GM10248 (cell line): Measurements from ENCODE around the gene CGB8.
A peak's percentile ranks its signal among the peaks of the same experiment; 100 is the strongest.

Experiments
- CTCF ChIA-PET: fragments of 300-600 bp; sonication (Branson Sonifier 250); formaldehyde crosslinking; extraction: SDS; loops from one replicate; lab custom pipeline; 2021; ENCODE audit warnings: antibody characterized with exemption; lab: Yijun Ruan, JAX
- POLR2A ChIA-PET: fragments of 350-650 bp; sonication (Branson Sonifier 250); formaldehyde crosslinking; extraction: SDS; loops from one replicate; lab custom pipeline; 2020; ENCODE audit warnings: antibody characterized with exemption; lab: Yijun Ruan, JAX
- DNase-seq: peaks from one replicate; pipeline ENCODE4 v3.0.0; 2012; ENCODE audit errors: extremely low spot score
- CTCF ChIP-seq: IDR thresholded peaks from 2 replicates; pipeline ENCODE4 v1.5.1; 2012; ENCODE audit warnings: mild to moderate bottlenecking, low read depth; ENCODE audit errors: extremely low read depth, missing control alignments, control extremely low read depth

Gene CGB8

DNA sequence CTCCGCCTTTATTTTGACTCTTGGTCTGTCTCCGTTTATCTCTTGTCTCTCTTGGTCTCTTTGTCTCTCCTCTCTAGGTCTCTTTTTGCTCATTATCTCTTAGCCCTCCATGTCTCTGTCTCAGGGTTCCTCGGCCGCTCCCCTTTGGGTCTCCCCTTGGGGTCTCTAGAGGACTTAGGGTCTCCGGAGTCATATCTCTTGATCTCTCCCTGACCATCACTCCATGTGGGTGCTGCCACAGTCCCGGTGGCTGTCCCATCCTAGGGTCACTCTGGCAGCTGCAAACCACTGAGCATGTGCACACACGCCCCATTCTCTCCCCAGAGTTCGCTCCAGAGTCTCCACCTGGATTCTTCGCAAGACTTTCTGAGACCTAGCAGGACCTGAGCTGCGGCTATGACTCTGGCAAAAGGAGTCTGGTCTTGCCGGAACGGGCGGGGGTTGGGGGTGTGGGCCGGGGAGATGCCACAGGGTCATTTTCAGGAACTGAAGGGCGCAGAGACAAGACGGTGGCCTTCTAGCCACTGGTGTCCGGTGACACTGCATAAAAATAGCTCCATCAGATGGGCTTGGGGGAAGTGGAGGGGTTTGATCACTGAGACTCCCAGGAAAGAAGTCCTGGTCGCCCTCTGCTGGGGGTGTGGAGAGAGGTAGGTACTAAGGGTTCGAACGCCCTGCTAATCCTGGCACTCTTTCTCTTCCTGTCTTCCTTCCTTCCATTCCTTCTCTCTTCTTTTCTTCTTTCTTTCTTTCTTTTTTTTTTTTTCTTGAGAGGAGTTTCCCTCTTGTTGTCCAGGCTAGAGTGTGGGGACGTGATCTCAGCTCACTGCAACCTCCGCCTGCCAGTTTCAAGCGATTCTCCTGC, 24.8 kb upstream of the CGB8 start:
- peak; percentile 12 for TF ChIP-seq CTCF
- DNase-seq: no peak
- ChIA-PET POLR2A (no interaction called here), CTCF (interaction anchor here (0.8 to 3.1 kb wide), 10 partner anchors 8 to 286 kb away, joined by 3 to 11 read pairs (median 3); no protein-coding TSS in a partner anchor)

DNA sequence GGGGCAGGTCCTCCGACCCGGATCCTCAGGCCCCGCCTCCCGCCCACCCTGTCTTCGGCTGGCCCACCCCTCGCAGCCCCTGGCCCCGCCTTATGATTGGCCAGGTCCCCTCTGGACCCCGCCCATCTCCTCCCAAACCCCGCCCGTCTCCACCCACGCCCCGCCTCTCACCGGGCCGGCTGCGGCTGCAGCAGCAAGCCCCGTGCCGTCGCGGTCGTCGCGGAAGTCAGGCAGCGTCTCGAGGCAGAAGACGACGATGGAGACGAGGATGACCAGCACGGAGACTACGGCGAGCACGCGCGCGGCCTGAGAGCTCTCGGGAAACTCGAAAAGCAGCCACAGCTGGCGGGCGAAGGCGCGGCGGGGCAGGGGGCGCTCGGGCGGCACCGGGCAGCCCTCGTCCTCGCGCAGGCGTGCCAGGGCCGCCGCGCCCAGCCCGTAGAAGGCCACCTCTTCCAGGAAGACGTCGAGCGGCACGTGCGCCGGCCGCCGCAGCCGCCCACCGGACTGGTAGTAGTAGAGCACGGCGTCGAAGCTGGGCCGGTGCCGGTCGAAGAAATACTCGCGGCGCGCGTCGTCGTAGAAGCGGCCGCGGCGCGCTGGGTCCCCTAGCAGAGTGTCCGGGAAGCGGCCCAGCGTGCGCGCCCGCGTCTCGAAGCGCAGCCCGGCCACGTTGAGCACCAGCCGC, 23.1 kb upstream of the CGB8 start:
- DNase-seq: no peak
- TF ChIP-seq CTCF: no peak
- ChIA-PET CTCF (interaction anchor here (1.6 to 3.0 kb wide), 2 partner anchors 12 to 74 kb away, joined by 4 to 13 read pairs; no protein-coding TSS in a partner anchor), POLR2A (no interaction called here)

GRCh38 chr19:49070416-49070815, 21.5 kb upstream of the CGB8 start:
- no peak for DNase-seq
- no peak for TF ChIP-seq CTCF
- CTCF ChIA-PET: interaction anchor here (1.2 to 3.9 kb wide), 6 partner anchors 10 to 275 kb away, joined by 3 to 13 read pairs (median 4); no protein-coding TSS in a partner anchor
- POLR2A ChIA-PET: interaction anchor here (0.6 kb wide), 1 partner anchor 20 kb away, joined by 4 read pairs; no protein-coding TSS in a partner anchor

DNA sequence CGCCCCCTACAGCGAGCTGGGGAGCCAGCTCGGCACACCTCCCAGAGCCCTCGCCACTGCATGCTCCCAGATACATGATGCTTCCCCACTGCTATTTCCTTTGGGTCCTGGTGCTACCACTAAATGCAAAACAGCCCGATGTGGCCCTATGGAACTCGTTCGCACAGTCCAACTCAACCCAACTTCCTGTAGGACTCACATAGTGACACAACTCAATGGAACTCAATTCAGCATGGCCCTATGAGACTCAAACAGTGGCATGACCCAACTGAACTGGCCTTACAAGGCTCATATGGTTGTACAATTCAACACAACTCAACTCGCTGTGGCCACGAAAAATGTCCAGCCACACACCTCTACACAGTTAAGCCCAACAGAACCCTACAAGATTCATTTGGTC, 20.1 kb upstream of the CGB8 start:
- DNase-seq: no peak
- CTCF ChIA-PET: interaction anchor here (1.0 to 3.9 kb wide), 5 partner anchors 9 to 273 kb away, joined by 3 to 13 read pairs (median 4); no protein-coding TSS in a partner anchor
- POLR2A ChIA-PET: no interaction called here
- no peak for TF ChIP-seq CTCF

- no peak for TF ChIP-seq CTCF
- DNase-seq: no peak
- CTCF ChIA-PET: interaction anchor here (3.9 kb wide), 1 partner anchor 30 kb away, joined by 13 read pairs; no protein-coding TSS in a partner anchor
- POLR2A ChIA-PET: no interaction called here
These were observed 18.6 kb upstream of the CGB8 start for GRCh38 chr19:49067554-49067953.

DNA sequence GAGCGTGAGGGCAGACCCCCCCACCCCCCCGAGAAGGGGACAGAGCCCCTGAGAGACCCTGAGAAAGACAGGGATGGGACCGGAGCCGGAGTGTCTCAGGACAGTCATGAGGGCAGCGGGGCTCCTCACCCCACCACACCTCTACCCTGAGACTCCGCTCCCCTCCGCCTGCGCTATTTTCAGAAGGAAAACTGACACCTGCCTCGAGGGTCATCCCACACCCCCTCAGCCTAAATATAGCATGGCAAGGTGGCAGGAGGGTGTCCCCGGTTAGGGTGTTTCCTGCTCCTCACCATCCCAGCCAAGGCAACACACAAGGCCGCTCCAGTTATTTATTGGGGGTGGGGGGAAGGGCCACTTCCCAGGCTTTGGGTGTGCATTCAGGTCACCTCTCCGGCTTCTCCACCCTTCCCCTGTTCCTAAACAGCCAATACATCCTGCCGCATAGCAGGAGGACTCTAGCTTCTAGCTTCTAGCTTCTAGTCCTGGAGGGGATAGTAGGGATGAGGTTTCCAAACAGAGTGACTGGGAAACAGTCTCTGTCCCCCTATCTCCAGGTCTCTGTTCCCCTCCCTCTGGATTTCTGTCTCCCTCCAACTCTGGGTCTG, 17.1 kb upstream of the CGB8 start:
- ChIA-PET POLR2A (no interaction called here), CTCF (interaction anchor here (1.2 kb wide), 1 partner anchor 8 kb away, joined by 3 read pairs; no protein-coding TSS in a partner anchor)
- no peak for TF ChIP-seq CTCF
- no peak for DNase-seq
